Measurements from ENCODE around the gene NR2F1-AS1. TPM values are rescaled to one million over a fixed set of nuclear protein-coding genes. Genes with fewer than 3 reads are reported as not detected.

NR2F1-AS1 gene
- total and polyA plus RNA-seq, 2 of the 4 experiments (the other 2 are of a cell fraction): 12.5 to 12.8 TPM

- intact Hi-C loops (cut with micrococcal nuclease): loop anchor here (5.0 to 10.0 kb wide), 4 partner anchors 519 to 1266 kb away; no protein-coding TSS in a partner anchor
- Histone ChIP-seq H2AK5ac (ENCODE audit: low read depth, low read length) (peak overlapping the region; percentile 78), H2BK20ac (ENCODE audit: low read depth, low read length) (peak overlapping the region; percentile 81), H3K27ac (ENCODE audit: insufficient read depth, low read length) (peak overlapping the region; percentile 100), H3K27me3 (ENCODE audit: control insufficient read depth, insufficient read depth, low read length) (no peaks in the 10 kb centered on the region), H2AFZ (replicated peaks; ENCODE audit: low read length, poor library complexity) (peak overlapping the region; percentile 68), H3K4ac (ENCODE audit: low read depth, low read length) (peak overlapping the region; percentile 97), H3K4me2 (ENCODE audit: low read depth, low read length) (peak overlapping the region; percentile 90), H3K9me1 (ENCODE audit: insufficient read depth, low read length) (no peaks in the 10 kb centered on the region), H4K91ac (ENCODE audit: insufficient read depth, low read depth, low read length) (peak overlapping the region; percentile 96), H3K36me3 (ENCODE audit: control insufficient read depth, insufficient read depth, low read length) (peaks cover 33% of the 10 kb centered on the region), H3K23ac (ENCODE audit: low read depth, low read length) (peak overlapping the region; percentile 98), H4K8ac (ENCODE audit: low read depth in 2 of 2, low read length in 2 of 2) (peak overlapping the region; percentile 59 to 80), H3K9ac (ENCODE audit: low read depth, low read length) (peak overlapping the region; percentile 100), H4K20me1 (ENCODE audit: insufficient read depth, low read length) (peaks cover 8% of the 10 kb centered on the region; the same call in 1 of the 2 replicates), H4K5ac (ENCODE audit: low read depth, low read length) (peak overlapping the region; percentile 88), H3K79me1 (ENCODE audit: low read depth in 1 of 2, low read length in 2 of 2) (peaks cover 0 to 2% of the 10 kb centered on the region in 2 experiments; a peak in 2 of 4 replicates), H3K4me1 (ENCODE audit: control insufficient read depth, insufficient read depth, low read length) (peaks cover 6% of the 10 kb centered on the region), H2BK120ac (ENCODE audit: low read depth, low read length) (peak overlapping the region; percentile 87), H3K4me3 (ENCODE audit: insufficient read depth, low read depth, low read length) (peak overlapping the region; percentile 99), H3K14ac (replicated peaks; ENCODE audit: low read depth, low read length) (peak overlapping the region; percentile 99), H2BK15ac (ENCODE audit: low read depth, low read length) (peak overlapping the region; percentile 38; the same call in 1 of the 3 replicates), H3K56ac (ENCODE audit: extremely low read depth, insufficient read depth, low read length) (peak overlapping the region; percentile 89), H3K9me3 (ENCODE audit: control insufficient read depth, insufficient read depth, low read length) (no peaks in the 10 kb centered on the region), H2AK9ac (replicated peaks; ENCODE audit: low read depth, low read length, poor library complexity) (peak overlapping the region; percentile 43), H2BK5ac (ENCODE audit: low read depth, low read length, poor library complexity, severe bottlenecking) (peak overlapping the region; percentile 99), H3K18ac (ENCODE audit: low read depth, low read length) (peak overlapping the region; percentile 99)
- DNase-seq: peak; percentile 45
- TF ChIP-seq USF2 (IDR thresholded peaks at IDR 0.05; ENCODE audit: low read depth, low read length) (no peak), POLR2A (IDR thresholded peaks at IDR 0.05; ENCODE audit: low read depth, low read length) (peak; percentile 30; the same call in 1 of the 2 replicates)
- ATAC-seq (ENCODE audit: low read depth): no peak
- ChIA-PET CTCF (interaction anchor here (0.7 kb wide), 1 partner anchor 203 kb away, joined by 3 read pairs; no protein-coding TSS in a partner anchor), POLR2A (ENCODE audit: unreplicated experiment) (interaction anchor here (0.5 to 2.6 kb wide), 4 partner anchors 10 to 1294 kb away, joined by 4 to 12 read pairs (median 6); no protein-coding TSS in a partner anchor)
- no CpG with 5 or more reads among the region's 13 CpGs for WGBS, 2 experiments (ENCODE audit: extremely low coverage in 2 of 2, insufficient read length in 1 of 2)
- no TSS peak for BruUV-seq (replicated peaks)
- in situ Hi-C loops (cut with MboI; ENCODE audit: low sequenced_read_pairs): loop anchor here (10.0 to 25.0 kb wide), 4 partner anchors 329 to 1274 kb away; no protein-coding TSS in a partner anchor
- dilution Hi-C loops (cut with HindIII; ENCODE audit: low sequenced_read_pairs, unreplicated experiment): no loop called here
Measured at GRCh38 chr5:93585767-93586385, 4.9 kb upstream of the NR2F1-AS1 start.

Measured in IMR-90 (cell line).